SU-DHL-6 (cell line): ENCODE data around the gene KIF5C.

Source experiments
- CTCF ChIP-seq: fragments of 200-600 bp; sonication (generic); IDR thresholded peaks from one replicate; pipeline ENCODE4 v1.5.1; 2017; ENCODE audit warnings: antibody characterized with exemption, mild to moderate bottlenecking, low read length, moderate library complexity; ENCODE audit not compliant: insufficient read depth, poor library complexity, severe bottlenecking
- EZH2phosphoT487 ChIP-seq: fragments of 200-600 bp; sonication (generic), shearing (Covaris generic); conservative IDR thresholded peaks from 2 replicates; pipeline ENCODE4 v1.6.1; 2018; ENCODE audit warnings: mild to moderate bottlenecking, antibody characterized with exemption, low read length, moderate library complexity, mixed read lengths

DNA sequence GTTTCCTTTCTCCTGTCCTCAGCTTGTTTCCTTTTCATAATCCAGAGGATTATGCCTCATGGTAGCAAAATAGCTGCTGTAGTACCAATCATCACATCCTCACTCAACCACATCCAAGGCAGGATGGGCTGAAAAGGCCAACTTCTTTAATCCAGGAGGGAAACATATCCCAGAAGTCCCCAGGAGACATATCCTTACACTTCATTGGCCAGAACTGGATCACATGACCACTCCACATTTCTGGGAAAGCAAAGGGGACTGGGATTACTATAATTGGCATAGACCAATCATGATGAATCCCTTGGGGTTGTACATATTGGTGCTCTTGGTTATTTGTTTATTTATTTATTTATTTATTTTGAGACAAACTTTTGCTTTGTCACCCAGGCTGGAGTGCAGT lies 109.4 kb downstream of the KIF5C start:
- TF ChIP-seq CTCF (no peak), EZH2phosphoT487 (no peak)
